Measurements from ENCODE around the gene TCF7L1. TPM values are rescaled to one million over a fixed set of nuclear protein-coding genes. Genes with fewer than 3 reads are reported as not detected.

TCF7L1 gene
- total and polyA plus RNA-seq, 12 donors, result 4.5 to 10.9 (median 6.3) TPM

DNA sequence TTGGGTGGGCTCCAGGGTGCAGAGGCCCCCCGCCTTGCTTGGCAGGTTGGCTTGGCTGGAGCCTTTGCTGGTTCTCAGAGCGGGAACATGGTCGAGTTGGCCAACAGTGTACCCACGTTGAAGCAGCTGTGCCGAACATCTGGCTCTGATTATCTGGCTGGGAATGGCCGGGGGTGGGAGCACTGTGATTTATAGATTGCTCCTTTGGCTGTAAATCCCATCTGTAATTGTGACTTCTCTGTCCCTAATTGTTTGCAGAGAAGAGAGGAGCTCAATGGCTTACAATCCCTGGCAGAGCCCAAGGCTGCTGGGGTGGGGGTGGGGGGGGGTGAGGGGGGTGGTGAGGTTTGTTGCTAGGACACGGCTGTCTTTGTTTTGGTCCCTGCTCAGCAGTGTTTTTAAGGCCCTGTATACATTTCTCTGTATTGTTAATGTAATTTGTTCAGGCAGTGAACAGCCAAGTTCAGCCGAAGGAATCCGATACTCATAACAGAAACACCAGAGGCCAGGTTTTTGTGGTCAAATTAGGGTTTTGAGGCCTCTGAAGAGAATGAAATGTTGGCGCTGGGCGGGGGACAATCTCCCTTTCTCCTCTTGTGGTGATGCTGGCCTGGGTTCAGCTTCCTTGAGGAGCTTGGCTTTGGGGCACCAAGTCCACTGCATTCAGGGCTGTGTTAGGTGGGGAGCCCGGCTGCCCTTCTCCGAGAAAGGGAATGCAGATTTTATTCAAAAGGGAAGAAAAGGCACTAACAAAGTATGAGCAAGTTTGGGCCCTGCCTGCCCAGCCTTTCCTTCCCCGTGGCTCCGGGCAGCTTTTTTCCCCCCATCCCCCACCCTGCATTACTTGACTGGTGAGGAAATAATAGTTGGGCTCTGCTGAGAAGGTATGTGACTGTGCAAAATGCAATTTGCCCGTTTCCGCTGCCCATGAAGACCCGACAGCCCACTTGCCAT, 82.5 kb downstream of the TCF7L1 start:
- intact Hi-C loops (cut with DNase I), result no loop called here
- DNase-seq, result no peak
- peaks cover 5 to 48% (median 36%) of the 10 kb centered on the region in 9 donors for H3K4me1 ChIP-seq

DNA sequence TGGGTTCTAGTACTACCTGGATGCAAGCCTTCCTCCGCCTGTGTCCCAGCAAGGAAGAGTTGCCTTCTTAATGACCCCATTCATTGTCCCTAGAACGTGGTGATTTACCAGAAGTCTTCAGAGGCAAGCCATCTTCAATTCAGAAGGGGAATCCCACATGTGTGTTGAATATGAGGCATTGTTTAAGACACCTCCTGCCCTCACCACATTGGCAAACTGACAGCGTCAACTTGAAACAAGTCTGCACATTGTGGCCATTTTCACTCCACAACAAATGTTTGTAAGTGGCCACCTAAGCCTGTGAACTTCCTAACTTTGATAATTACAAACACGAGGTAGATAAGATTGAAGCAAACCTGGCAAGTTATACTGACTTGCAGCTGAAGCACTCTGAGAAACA, 83.7 kb downstream of the TCF7L1 start:
- Histone ChIP-seq H3K9me3 (no peaks in the 10 kb centered on the region), H3K4me3 (no peak overlapping the region), H3K27ac (no peak overlapping the region), H3K27me3 (no peaks in the 10 kb centered on the region), H3K36me3 (no peaks in the 10 kb centered on the region), H3K4me1 (peaks cover 5 to 52% (median 36%) of the 10 kb centered on the region in 9 donors)
- TF ChIP-seq, protein P1, sequence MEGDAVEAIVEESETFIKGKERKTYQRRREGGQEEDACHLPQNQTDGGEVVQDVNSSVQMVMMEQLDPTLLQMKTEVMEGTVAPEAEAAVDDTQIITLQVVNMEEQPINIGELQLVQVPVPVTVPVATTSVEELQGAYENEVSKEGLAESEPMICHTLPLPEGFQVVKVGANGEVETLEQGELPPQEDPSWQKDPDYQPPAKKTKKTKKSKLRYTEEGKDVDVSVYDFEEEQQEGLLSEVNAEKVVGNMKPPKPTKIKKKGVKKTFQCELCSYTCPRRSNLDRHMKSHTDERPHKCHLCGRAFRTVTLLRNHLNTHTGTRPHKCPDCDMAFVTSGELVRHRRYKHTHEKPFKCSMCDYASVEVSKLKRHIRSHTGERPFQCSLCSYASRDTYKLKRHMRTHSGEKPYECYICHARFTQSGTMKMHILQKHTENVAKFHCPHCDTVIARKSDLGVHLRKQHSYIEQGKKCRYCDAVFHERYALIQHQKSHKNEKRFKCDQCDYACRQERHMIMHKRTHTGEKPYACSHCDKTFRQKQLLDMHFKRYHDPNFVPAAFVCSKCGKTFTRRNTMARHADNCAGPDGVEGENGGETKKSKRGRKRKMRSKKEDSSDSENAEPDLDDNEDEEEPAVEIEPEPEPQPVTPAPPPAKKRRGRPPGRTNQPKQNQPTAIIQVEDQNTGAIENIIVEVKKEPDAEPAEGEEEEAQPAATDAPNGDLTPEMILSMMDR (IDR thresholded peaks at IDR 0.05), result no peak
- DNase-seq (no peak), ATAC-seq (no peak)
- WGBS, 2 donors, result 59 to 60% methylated on average over 4 of the region's 4 CpGs
- intact Hi-C loops (cut with DNase I), result no loop called here

More for the DNA sequence above, 82.5 kb downstream of the TCF7L1 start:
- Histone ChIP-seq H3K36me3 (no peaks in the 10 kb centered on the region), H3K27ac (peak overlapping the region in 4 of 10 donors; percentile 14 to 47 (median 25)), H3K27me3 (no peaks in the 10 kb centered on the region), H3K9me3 (no peaks in the 10 kb centered on the region), H3K4me3 (no peak overlapping the region)
- TF ChIP-seq, protein P1 (IDR thresholded peaks at IDR 0.05), result no peak
- WGBS, 2 donors, result 58% methylated on average over 18 of the region's 18 CpGs
- peak in 7 of 8 donors; percentile 42 to 73 (median 53) for ATAC-seq

DNA sequence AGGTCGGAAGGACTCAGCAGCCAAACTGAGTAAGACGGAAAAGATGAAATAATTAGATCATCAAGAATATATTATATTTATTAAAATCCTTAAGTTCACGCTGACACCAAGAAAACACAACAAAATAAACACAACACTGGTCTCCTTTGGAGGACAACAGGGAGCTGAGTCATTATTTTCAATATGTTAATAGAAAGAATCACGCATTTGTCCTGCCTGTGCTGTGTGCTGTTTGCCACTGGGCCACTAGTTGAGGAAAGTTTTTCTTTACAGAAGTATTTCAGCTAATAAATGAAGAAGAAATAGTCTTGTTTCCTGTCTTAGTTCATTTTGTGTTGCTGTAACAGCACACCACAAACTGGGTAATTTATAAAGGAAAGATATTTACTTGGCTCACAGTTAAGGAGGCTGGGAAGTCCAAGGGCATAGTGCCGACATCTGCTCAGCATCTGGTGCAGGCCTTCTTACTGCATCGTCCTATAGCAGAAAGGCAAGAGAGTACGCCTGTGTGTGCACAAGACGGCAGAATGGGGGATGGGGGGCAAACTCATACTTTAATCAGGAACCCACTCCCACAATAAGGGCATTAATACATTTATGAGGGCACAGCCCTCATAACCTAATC, 88.0 kb downstream of the TCF7L1 start:
- H3K4me3 ChIP-seq, result no peak overlapping the region

DNA sequence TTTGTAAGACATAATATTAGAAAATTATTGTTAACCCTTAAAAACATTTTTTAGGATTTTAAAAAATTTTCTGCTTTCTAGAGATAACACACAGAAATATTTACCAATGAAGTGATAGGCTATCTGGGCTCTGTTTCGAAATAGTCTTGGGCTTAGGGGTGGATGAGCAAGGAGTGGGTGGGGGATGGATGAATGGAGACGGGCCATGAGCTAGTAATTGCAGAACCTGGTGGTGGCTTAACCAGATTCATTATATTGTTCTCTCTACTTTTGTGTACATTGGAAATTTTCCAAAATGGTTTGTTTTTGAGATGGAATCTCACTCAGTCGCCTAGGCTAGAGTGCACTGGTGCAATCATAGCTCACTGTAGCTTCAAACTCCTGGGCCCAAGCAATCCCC, 89.6 kb downstream of the TCF7L1 start:
- H3K36me3 ChIP-seq, result no peaks in the 10 kb centered on the region
- peak in 5 of 8 donors; percentile 35 to 57 (median 46) for ATAC-seq
- WGBS, 2 donors, result 46 to 63% methylated on average over 3 of the region's 3 CpGs
- no peak for DNase-seq
- intact Hi-C loops (cut with DNase I), result no loop called here
- peaks cover 0 to 5% (median 0%) of the 10 kb centered on the region in 11 donors for H3K9me3 ChIP-seq
- TF ChIP-seq, protein P1 (IDR thresholded peaks at IDR 0.05), result no peak
- H3K27me3 ChIP-seq, result no peaks in the 10 kb centered on the region
- H3K4me3 ChIP-seq, result no peak overlapping the region
- H3K27ac ChIP-seq, result no peak overlapping the region
- peaks cover 0 to 23% (median 12%) of the 10 kb centered on the region in 9 donors for H3K4me1 ChIP-seq

More for the DNA sequence above, 88.0 kb downstream of the TCF7L1 start:
- Histone ChIP-seq H3K36me3 (no peaks in the 10 kb centered on the region), H3K27ac (no peak overlapping the region), H3K27me3 (no peaks in the 10 kb centered on the region), H3K9me3 (peaks cover 0 to 5% (median 0%) of the 10 kb centered on the region in 11 donors), H3K4me1 (peaks cover 0 to 32% (median 18%) of the 10 kb centered on the region in 9 donors)
- no peak for DNase-seq
- peak in 4 of 8 donors; percentile 47 to 86 (median 71) for ATAC-seq
- WGBS, 2 donors, result 89 to 91% methylated on average over 8 of the region's 8 CpGs
- intact Hi-C loops (cut with DNase I), result no loop called here
- TF ChIP-seq, protein P1 (IDR thresholded peaks at IDR 0.05), result no peak
